AG04450 (cell line): ENCODE measurements around the gene STK16. TPM values are rescaled to one million over a fixed set of nuclear protein-coding genes. Genes with fewer than 3 reads are reported as not detected.
A peak's percentile ranks its signal among the peaks of the same experiment; 100 is the strongest.
"Not testable (repeated sequence)": the region's sequence is repeated elsewhere in the genome, so short reads cannot be mapped to it uniquely, and the experiment has no call there.

ENCODE experiments used
- CTCF ChIA-PET: fragments of 300-600, 350-600 bp; formaldehyde crosslinking; extraction: SDS; loops from one replicate; lab custom pipeline; 2022; ENCODE audit warnings: antibody characterized with exemption, inconsistent platforms; lab: Charles Lee
- POLR2A ChIA-PET: fragments of 350-600 bp; formaldehyde crosslinking; extraction: SDS; loops from one replicate; lab custom pipeline; 2021; ENCODE audit warnings: antibody characterized with exemption, inconsistent platforms; lab: Yijun Ruan, JAX
- DNase-seq: peaks from one replicate; pipeline ENCODE4 v3.0.0-alpha.2; 2011; ENCODE audit warnings: low read depth, low spot score
- H3K27ac ChIP-seq: one replicate; pipeline ENCODE4 v1.5.1; 2012; ENCODE audit warnings: low read depth, low read length, control low read depth
- H3K27me3 ChIP-seq: one replicate; pipeline ENCODE4 v1.6.0; 2012; ENCODE audit warnings: low read length; ENCODE audit not compliant: control insufficient read depth, insufficient read depth
- H3K4me3 ChIP-seq: 2 replicates; pipeline ENCODE4 v1.5.1; 2011; ENCODE audit warnings: mild to moderate bottlenecking, low read depth, low read length, control low read depth
- H3K9me3 ChIP-seq: 2 replicates; pipeline ENCODE4 v1.5.1; 2012; ENCODE audit warnings: low read length; ENCODE audit not compliant: control insufficient read depth, insufficient read depth
- CTCF ChIP-seq: IDR thresholded peaks from 2 replicates; pipeline ENCODE4 v1.5.1; 2011; ENCODE audit warnings: low read depth, low read length, control low read depth, inconsistent platforms
- polyA minus RNA-seq: library from RNA; depleted of rRNA, polyadenylated mRNA; stranded (reverse); fragments of >200 nt; gene quantifications from 2 replicates; pipeline ENCODE4 v1.2.3, GENCODE V29; 2011; rRNA and poly(A)+ RNA removed
- polyA plus RNA-seq: library from polyadenylated mRNA; depleted of rRNA; stranded (reverse); fragments of >200 nt; gene quantifications from 2 replicates; pipeline ENCODE4 v1.2.3, GENCODE V29; 2011; rRNA removed

The STK16 gene
- polyA plus RNA-seq (33.9 and 36.6 TPM in 2 replicates), polyA minus RNA-seq (33.2 and 51.3 TPM in 2 replicates)

GRCh38 chr2:219245148-219245898, at the start of gene STK16, which contains the start of gene GLB1L:
Gene STK16, plus strand, starts transcription at chr2:219245479. Its CDS starts 521 bp downstream, at chr2:219246000.
Gene GLB1L, minus strand, starts transcription at chr2:219245444. Its CDS starts 1,871 bp downstream, at chr2:219243573.
- TF ChIP-seq CTCF = 0 out of 2 replicates have a peak, but pooled peaks have one; percentile 4
- CTCF ChIA-PET = interaction anchor here (0.6 to 3.0 kb wide), 6 partner anchors 32 to 297 kb away, joined by 3 to 24 read pairs (median 6); partner anchors contain the start of gene DNAJB2
- POLR2A ChIA-PET = interaction anchor here (0.6 to 2.3 kb wide), 10 partner anchors 15 to 240 kb away, joined by 3 to 11 read pairs (median 4); partner anchors contain the start of genes ABCB6, DNAJB2 and ZFAND2B
- DNase-seq = peak; percentile 80
- H3K27ac ChIP-seq = peak within 1 kb of the TSS; percentile 70
- no peaks in the 10 kb centered on the region; the same call in 1 of the 2 replicates for H3K9me3 ChIP-seq
- H3K4me3 ChIP-seq = peak within 1 kb of the TSS; percentile 97
- H3K27me3 ChIP-seq = no peaks in the 10 kb centered on the region

- no peak for DNase-seq
- no peaks in the 10 kb centered on the region for H3K27me3 ChIP-seq
- H3K9me3 ChIP-seq = peaks cover 3% of the 10 kb centered on the region; the same call in 1 of the 2 replicates
- POLR2A ChIA-PET = interaction anchor here (1.1 kb wide), 1 partner anchor 17 kb away, joined by 5 read pairs; no protein-coding TSS in a partner anchor
- no peak overlapping the region for H3K4me3 ChIP-seq
- CTCF ChIA-PET = interaction anchor here (1.7 kb wide), 1 partner anchor 38 kb away, joined by 4 read pairs; no protein-coding TSS in a partner anchor
- H3K27ac ChIP-seq = no peak overlapping the region
- no peak for TF ChIP-seq CTCF
Observed at GRCh38 chr2:219197388-219197787, 47.9 kb upstream of the STK16 start.

GRCh38 chr2:219198974-219199373, 46.3 kb upstream of the STK16 start:
- Histone ChIP-seq H3K27me3 (no peaks in the 10 kb centered on the region), H3K4me3 (no peak overlapping the region), H3K27ac (no peak overlapping the region), H3K9me3 (peaks cover 3% of the 10 kb centered on the region; the same call in 1 of the 2 replicates)
- POLR2A ChIA-PET = no interaction called here
- TF ChIP-seq CTCF = no peak
- no peak for DNase-seq
- CTCF ChIA-PET = interaction anchor here (0.7 kb wide), 1 partner anchor 140 kb away, joined by 3 read pairs; no protein-coding TSS in a partner anchor

- Histone ChIP-seq H3K9me3 (peaks cover 3% of the 10 kb centered on the region), H3K4me3 (no peak overlapping the region), H3K27me3 (no peaks in the 10 kb centered on the region), H3K27ac (no peak overlapping the region)
- CTCF ChIA-PET = interaction anchor here (0.7 kb wide), 1 partner anchor 141 kb away, joined by 3 read pairs; no protein-coding TSS in a partner anchor
- POLR2A ChIA-PET = no interaction called here
- DNase-seq = no peak
- TF ChIP-seq CTCF = no peak
Observed at GRCh38 chr2:219199470-219200211, 45.6 kb upstream of the STK16 start.

- H3K27me3 ChIP-seq, H3K9me3 ChIP-seq, POLR2A ChIA-PET, CTCF ChIA-PET, H3K4me3 ChIP-seq, H3K27ac ChIP-seq, DNase-seq: not testable (repeated sequence)
Observed at GRCh38 chr2:219200502-219201326, 44.6 kb upstream of the STK16 start.

GRCh38 chr2:219201331-219201730, 43.9 kb upstream of the STK16 start:
- DNase-seq, H3K27ac ChIP-seq, H3K4me3 ChIP-seq, H3K9me3 ChIP-seq, CTCF ChIA-PET, H3K27me3 ChIP-seq: not testable (repeated sequence)
- POLR2A ChIA-PET = interaction anchor here (0.6 kb wide), 1 partner anchor 430 kb away, joined by 3 read pairs; no protein-coding TSS in a partner anchor
